ENCODE results near the gene CHKA.

DNA sequence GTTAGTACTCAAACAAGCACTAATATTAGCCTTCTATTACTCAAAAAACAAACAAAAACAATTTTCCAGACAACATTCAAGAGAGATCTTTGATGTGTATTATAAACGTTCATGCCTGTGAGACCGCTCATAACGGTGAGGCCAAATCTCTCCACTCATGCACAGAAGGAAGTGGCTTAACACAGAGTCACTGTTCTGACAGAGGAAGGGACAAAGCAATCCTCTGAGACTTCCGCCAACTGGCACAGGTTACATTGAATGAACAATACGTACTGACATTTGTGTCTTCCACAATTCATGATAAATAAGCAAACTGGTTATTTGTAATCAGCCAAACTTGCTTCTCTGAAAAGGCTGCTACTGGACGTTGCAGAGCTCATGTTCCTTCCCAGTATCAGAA is 30.5 kb downstream of the CHKA start:
- TF ChIP-seq POLR2A (IDR thresholded peaks at IDR 0.05; ENCODE audit: control extremely low read depth in 1 of 2, low read depth in 2 of 2, low read length in 2 of 2) (no peak), RNF2 (IDR thresholded peaks at IDR 0.05; ENCODE audit: borderline replicate concordance, low read depth, low read length, missing control alignments, poor library complexity, severe bottlenecking) (no peak), NANOG (IDR thresholded peaks at IDR 0.05; ENCODE audit: insufficient read depth, low read depth, low read length, poor library complexity, severe bottlenecking) (no peak), TBP (IDR thresholded peaks at IDR 0.05; ENCODE audit: low read depth, low read length) (no peak), YY1 (IDR thresholded peaks at IDR 0.05; ENCODE audit: low read depth, low read length) (no peak), TAF1 (IDR thresholded peaks at IDR 0.05; ENCODE audit: low read depth, low read length) (no peak), CBX5 (IDR thresholded peaks at IDR 0.05; ENCODE audit: low read depth, low read length) (no peak), EZH2 (IDR thresholded peaks at IDR 0.05; ENCODE audit: low read depth, low read length, severe bottlenecking) (no peak), HDAC2 (IDR thresholded peaks at IDR 0.05; ENCODE audit: borderline replicate concordance in 1 of 2, low read depth in 2 of 2, low read length in 2 of 2) (no peak)
- TF ChIP-seq, protein P1, sequence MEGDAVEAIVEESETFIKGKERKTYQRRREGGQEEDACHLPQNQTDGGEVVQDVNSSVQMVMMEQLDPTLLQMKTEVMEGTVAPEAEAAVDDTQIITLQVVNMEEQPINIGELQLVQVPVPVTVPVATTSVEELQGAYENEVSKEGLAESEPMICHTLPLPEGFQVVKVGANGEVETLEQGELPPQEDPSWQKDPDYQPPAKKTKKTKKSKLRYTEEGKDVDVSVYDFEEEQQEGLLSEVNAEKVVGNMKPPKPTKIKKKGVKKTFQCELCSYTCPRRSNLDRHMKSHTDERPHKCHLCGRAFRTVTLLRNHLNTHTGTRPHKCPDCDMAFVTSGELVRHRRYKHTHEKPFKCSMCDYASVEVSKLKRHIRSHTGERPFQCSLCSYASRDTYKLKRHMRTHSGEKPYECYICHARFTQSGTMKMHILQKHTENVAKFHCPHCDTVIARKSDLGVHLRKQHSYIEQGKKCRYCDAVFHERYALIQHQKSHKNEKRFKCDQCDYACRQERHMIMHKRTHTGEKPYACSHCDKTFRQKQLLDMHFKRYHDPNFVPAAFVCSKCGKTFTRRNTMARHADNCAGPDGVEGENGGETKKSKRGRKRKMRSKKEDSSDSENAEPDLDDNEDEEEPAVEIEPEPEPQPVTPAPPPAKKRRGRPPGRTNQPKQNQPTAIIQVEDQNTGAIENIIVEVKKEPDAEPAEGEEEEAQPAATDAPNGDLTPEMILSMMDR (IDR thresholded peaks at IDR 0.05; ENCODE audit: control extremely low read depth in 1 of 3, insufficient read depth in 1 of 3, low read depth in 1 of 3, low read length in 3 of 3): no peak

Measured in H1 (cell line).